GM21390 (cell line): ENCODE data around the gene PTCD2.

Source experiments
- ATAC-seq: cut with Tn5 transposase; IDR thresholded peaks from one replicate; pipeline ENCODE4 v1.9.1; 2021; ENCODE audit not compliant: unreplicated experiment

PTCD2 gene

GRCh38 chr5:72319976-72320752 lies at the start of gene PTCD2, which contains the start of gene MRPS27:
Gene PTCD2, plus strand, starts transcription at chr5:72320373. Its CDS starts 10 bp downstream, at chr5:72320383.
Gene MRPS27, minus strand, starts transcription at chr5:72320240. Its CDS starts 19 bp downstream, at chr5:72320221.
- ATAC-seq, result peak; percentile 99

GRCh38 chr5:72271702-72272101 lies 48.5 kb upstream of the PTCD2 start:
- ATAC-seq, result no peak

- no peak for ATAC-seq
These were observed 47.8 kb upstream of the PTCD2 start for GRCh38 chr5:72272398-72272797.

GRCh38 chr5:72273547-72273946 lies 46.6 kb upstream of the PTCD2 start:
- no peak for ATAC-seq

GRCh38 chr5:72276219-72276752 lies 43.9 kb upstream of the PTCD2 start:
- no peak for ATAC-seq

GRCh38 chr5:72280581-72281069 lies 39.5 kb upstream of the PTCD2 start:
- no peak for ATAC-seq

- ATAC-seq, result no peak
These were observed 38.8 kb upstream of the PTCD2 start for GRCh38 chr5:72281430-72281763.

- no peak for ATAC-seq
These were observed 38.2 kb upstream of the PTCD2 start for GRCh38 chr5:72281764-72282499.

GRCh38 chr5:72282878-72283277 lies 37.3 kb upstream of the PTCD2 start:
- ATAC-seq, result no peak

GRCh38 chr5:72283358-72283757 lies 36.8 kb upstream of the PTCD2 start:
- no peak for ATAC-seq

- no peak for ATAC-seq
These were observed 35.4 kb upstream of the PTCD2 start for GRCh38 chr5:72284559-72285423.

GRCh38 chr5:72285424-72285821 lies 34.8 kb upstream of the PTCD2 start:
- ATAC-seq, result no peak

- no peak for ATAC-seq
These were observed 33.4 kb upstream of the PTCD2 start for GRCh38 chr5:72286798-72287197.

GRCh38 chr5:72288924-72289323 lies 31.2 kb upstream of the PTCD2 start:
- ATAC-seq, result no peak

GRCh38 chr5:72290356-72291133 lies 29.6 kb upstream of the PTCD2 start:
- no peak for ATAC-seq

GRCh38 chr5:72291601-72292000 lies 28.6 kb upstream of the PTCD2 start:
- no peak for ATAC-seq

- ATAC-seq, result no peak
These were observed 27.8 kb upstream of the PTCD2 start for GRCh38 chr5:72292411-72292810.

GRCh38 chr5:72293495-72294055 lies 26.6 kb upstream of the PTCD2 start:
- no peak for ATAC-seq

- no peak for ATAC-seq
These were observed 25.7 kb upstream of the PTCD2 start for GRCh38 chr5:72294473-72294872.

GRCh38 chr5:72295539-72295938 lies 24.6 kb upstream of the PTCD2 start:
- ATAC-seq, result no peak
